Body of pancreas (tissue), 4 donors: ENCODE results near the gene KCNJ6. TPM values are rescaled to one million over a fixed set of nuclear protein-coding genes. Genes with fewer than 3 reads are reported as not detected.
"Not testable (repeated sequence)": the region's sequence is repeated elsewhere in the genome, so short reads cannot be mapped to it uniquely, and the experiment has no call there.

Experiments used
- ATAC-seq: fragments of 150-250 bp; one replicate; pipeline ENCODE4 v1.9.1; 2016
- DNase-seq, 4 donors: peaks; one replicate each; pipeline ENCODE4 v3.0.0-alpha.2; 2019
- H3K27ac ChIP-seq, 4 donors: fragments of 200-600 bp; sonication (generic); 1 replicate in 3 of 4; 2 replicates in 1 of 4; pipeline versions ENCODE4 v1.5.1 to v1.6.1; 2016 to 2019; ENCODE audit warnings: mild to moderate bottlenecking in 1 of 4, mixed read lengths in 1 of 4, moderate library complexity in 1 of 4
- H3K27me3 ChIP-seq, 2 donors: fragments of 200-600 bp; sonication (generic); one replicate each; pipeline ENCODE4 v1.6.0; 2016; ENCODE audit warnings: mild to moderate bottlenecking in 1 of 2
- H3K36me3 ChIP-seq, 2 donors: fragments of 200-600 bp; sonication (generic); replicated peaks in 1 of 2; 2 replicates each; pipeline ENCODE4 v1.5.1; 2016; ENCODE audit warnings: low read depth in 2 of 2; ENCODE audit not compliant: insufficient read depth in 1 of 2
- H3K4me1 ChIP-seq: fragments of 200-600 bp; sonication (generic); one replicate; pipeline ENCODE4 v1.6.0; 2016
- H3K4me3 ChIP-seq, 2 donors: fragments of 200-600 bp; sonication (generic); 1 replicate in 1 of 2; 2 replicates in 1 of 2; pipeline ENCODE4 v1.5.1; 2016 to 2019
- H3K9me3 ChIP-seq, 3 donors: fragments of 200-600 bp; sonication (generic); 1 replicate in 2 of 3; 2 replicates in 1 of 3; pipeline ENCODE4 v1.5.1; 2016
- CTCF ChIP-seq, 7 experiments: fragments of 450-650 bp in 4 of 7; fragments of 200-600 bp in 3 of 7; sonication (generic) in 3 of 7; IDR thresholded peaks; one replicate each; pipeline ENCODE4 v1.5.1; 2016 to 2019; ENCODE audit warnings: antibody characterized with exemption in 7 of 7
- POLR2A ChIP-seq, 3 donors: fragments of 450-650 bp; IDR thresholded peaks; one replicate each; pipeline ENCODE4 v1.6.1; 2016; ENCODE audit warnings: antibody characterized with exemption in 3 of 3, mild to moderate bottlenecking in 2 of 3
- WGBS, 2 donors: methylation state at CpG; one replicate each; pipeline ENCODE4 v1.1.5; 2017; 5-methylcytosine and 5-hydroxymethylcytosine counted together
- intact Hi-C: fragments of 100-400 bp; cut with DNase I; formaldehyde crosslinking; loops from one replicate; pipeline ENCODE4 v1.15.1; 2023
- total RNA-seq, 2 donors: library from RNA; depleted of rRNA; stranded (reverse); fragments of >200 nt; gene quantifications; one replicate each; pipeline ENCODE4 v1.1.0, GENCODE V29; 2016

The KCNJ6 gene
- total RNA-seq, 2 donors from 2014 or later = under 0.01 to 0.78 TPM

- ATAC-seq (no peak), DNase-seq (no peak)
- Histone ChIP-seq H3K9me3 (no peaks in the 10 kb centered on the region), H3K27me3 (no peaks in the 10 kb centered on the region), H3K27ac (no peak overlapping the region), H3K4me1 (no peaks in the 10 kb centered on the region), H3K36me3 (no peaks in the 10 kb centered on the region), H3K4me3 (no peak overlapping the region)
- intact Hi-C loops = no loop called here
- TF ChIP-seq POLR2A (IDR thresholded peaks at IDR 0.05) (no peak), CTCF (IDR thresholded peaks at IDR 0.05) (no peak)
- WGBS, 2 donors = 43 to 48% methylated on average over 3 to 5 of the region's 5 CpGs
Observed at GRCh38 chr21:37763298-37763697, 153.0 kb downstream of the KCNJ6 start.

GRCh38 chr21:37762606-37763005 lies 153.7 kb downstream of the KCNJ6 start:
- ATAC-seq = no peak
- TF ChIP-seq POLR2A (IDR thresholded peaks at IDR 0.05) (no peak), CTCF (IDR thresholded peaks at IDR 0.05) (no peak)

GRCh38 chr21:37761406-37761805 lies 154.9 kb downstream of the KCNJ6 start:
- DNase-seq, H3K4me1 ChIP-seq, ATAC-seq, H3K36me3 ChIP-seq, H3K4me3 ChIP-seq, H3K9me3 ChIP-seq, intact Hi-C loops, H3K27me3 ChIP-seq, H3K27ac ChIP-seq: not testable (repeated sequence)
- 69 to 72% methylated on average over 4 of the region's 4 CpGs for WGBS, 2 donors

More at GRCh38 chr21:37762606-37763005, 153.7 kb downstream of the KCNJ6 start:
- WGBS, 2 donors = 62 to 83% methylated on average over 2 to 12 of the region's 12 CpGs
- DNase-seq = no peak
- no peaks in the 10 kb centered on the region for H3K36me3 ChIP-seq
- no peak overlapping the region for H3K27ac ChIP-seq
- no peak overlapping the region for H3K4me3 ChIP-seq
- H3K27me3 ChIP-seq = no peaks in the 10 kb centered on the region
- H3K4me1 ChIP-seq = no peaks in the 10 kb centered on the region
- no peaks in the 10 kb centered on the region for H3K9me3 ChIP-seq
- intact Hi-C loops = no loop called here

GRCh38 chr21:37759777-37760176 lies 156.5 kb downstream of the KCNJ6 start:
- Histone ChIP-seq H3K36me3 (no peaks in the 10 kb centered on the region), H3K27ac (no peak overlapping the region), H3K4me3 (no peak overlapping the region), H3K4me1 (no peaks in the 10 kb centered on the region), H3K27me3 (no peaks in the 10 kb centered on the region), H3K9me3 (no peaks in the 10 kb centered on the region)
- TF ChIP-seq CTCF (IDR thresholded peaks at IDR 0.05) (no peak), POLR2A (IDR thresholded peaks at IDR 0.05) (no peak)
- DNase-seq = no peak
- 38 to 73% methylated on average over 2 to 9 of the region's 9 CpGs for WGBS, 2 donors
- intact Hi-C loops = no loop called here
- ATAC-seq = no peak

GRCh38 chr21:37758982-37759381 lies 157.3 kb downstream of the KCNJ6 start:
- peak; percentile 19 to 42 (median 35) for DNase-seq
- TF ChIP-seq POLR2A (IDR thresholded peaks at IDR 0.05) (no peak), CTCF (IDR thresholded peaks at IDR 0.05) (peak in 6 of 7 experiments; percentile 12 to 53 (median 39))
- intact Hi-C loops = no loop called here

More at GRCh38 chr21:37758982-37759381, 157.3 kb downstream of the KCNJ6 start:
- H3K27ac ChIP-seq = no peak overlapping the region
- no peaks in the 10 kb centered on the region for H3K36me3 ChIP-seq
- WGBS, 2 donors = 13 to 18% methylated on average over 7 of the region's 7 CpGs
- H3K4me1 ChIP-seq = no peaks in the 10 kb centered on the region
- H3K27me3 ChIP-seq = no peaks in the 10 kb centered on the region
- no peak overlapping the region for H3K4me3 ChIP-seq
- no peaks in the 10 kb centered on the region for H3K9me3 ChIP-seq
- no peak for ATAC-seq
